Cerebellar cortex (tissue), 1 donor: Measurements from ENCODE around the gene RPS6KA5.

Source experiments
- DNase-seq: peaks from one replicate; pipeline ENCODE4 v3.0.0-alpha.2; 2015; ENCODE audit warnings: low spot score

Gene RPS6KA5

DNA sequence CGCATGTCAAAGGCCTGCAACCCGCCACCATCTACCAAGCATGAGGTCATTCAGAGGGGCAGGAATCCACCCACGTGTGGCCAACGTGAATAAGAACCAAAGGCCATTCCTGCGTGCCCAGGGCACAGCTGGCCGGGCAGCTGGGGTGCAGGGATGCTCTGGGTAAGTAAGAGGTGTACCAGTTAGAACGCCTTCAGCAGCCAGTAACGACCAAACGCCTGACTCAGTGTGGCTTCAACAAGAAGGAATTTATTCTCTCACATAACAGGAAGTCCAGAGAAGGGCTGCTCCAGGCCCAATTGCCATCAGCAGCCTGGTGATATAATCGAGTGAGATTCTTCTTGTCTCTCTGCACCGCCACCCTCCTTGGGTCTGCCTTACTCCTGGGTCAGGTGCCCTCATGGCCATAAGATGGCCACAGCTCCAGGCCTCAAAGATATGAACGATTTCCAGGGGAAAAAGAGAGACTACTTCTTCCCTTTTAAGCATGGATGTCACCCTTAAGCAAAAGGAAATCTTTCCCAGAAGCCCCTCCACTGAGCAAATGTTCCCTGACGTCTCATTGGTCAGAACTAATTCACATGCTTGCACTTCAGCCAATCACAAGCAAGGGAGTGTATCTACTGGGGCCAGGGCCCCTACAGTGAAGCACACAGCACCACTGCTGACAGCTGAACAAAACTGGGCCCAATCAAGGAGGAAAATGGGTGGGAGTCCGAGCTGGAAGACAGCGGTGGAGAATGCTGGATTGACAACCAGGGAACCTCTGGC, 251.5 kb downstream of the RPS6KA5 start:
- DNase-seq = no peak

DNA sequence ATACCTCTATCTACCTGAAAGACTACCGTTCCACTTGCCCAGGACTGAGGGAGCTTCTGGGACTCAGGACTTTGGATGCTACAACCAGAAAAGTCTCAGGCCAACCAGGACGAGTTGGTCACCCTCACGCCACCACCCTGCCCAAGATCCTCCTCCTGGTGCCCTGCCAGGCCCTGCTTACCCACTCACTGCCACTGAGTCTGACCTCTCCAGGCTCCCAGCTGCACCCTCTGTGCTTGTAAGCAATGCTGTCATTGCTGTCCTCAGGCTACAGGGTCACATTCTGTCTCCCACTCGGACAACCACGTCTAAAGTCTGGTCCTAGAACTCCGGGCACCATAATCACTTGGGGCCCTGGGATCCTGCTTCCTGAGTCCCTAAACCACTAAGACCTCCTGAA, 253.4 kb downstream of the RPS6KA5 start:
- DNase-seq = no peak

DNA sequence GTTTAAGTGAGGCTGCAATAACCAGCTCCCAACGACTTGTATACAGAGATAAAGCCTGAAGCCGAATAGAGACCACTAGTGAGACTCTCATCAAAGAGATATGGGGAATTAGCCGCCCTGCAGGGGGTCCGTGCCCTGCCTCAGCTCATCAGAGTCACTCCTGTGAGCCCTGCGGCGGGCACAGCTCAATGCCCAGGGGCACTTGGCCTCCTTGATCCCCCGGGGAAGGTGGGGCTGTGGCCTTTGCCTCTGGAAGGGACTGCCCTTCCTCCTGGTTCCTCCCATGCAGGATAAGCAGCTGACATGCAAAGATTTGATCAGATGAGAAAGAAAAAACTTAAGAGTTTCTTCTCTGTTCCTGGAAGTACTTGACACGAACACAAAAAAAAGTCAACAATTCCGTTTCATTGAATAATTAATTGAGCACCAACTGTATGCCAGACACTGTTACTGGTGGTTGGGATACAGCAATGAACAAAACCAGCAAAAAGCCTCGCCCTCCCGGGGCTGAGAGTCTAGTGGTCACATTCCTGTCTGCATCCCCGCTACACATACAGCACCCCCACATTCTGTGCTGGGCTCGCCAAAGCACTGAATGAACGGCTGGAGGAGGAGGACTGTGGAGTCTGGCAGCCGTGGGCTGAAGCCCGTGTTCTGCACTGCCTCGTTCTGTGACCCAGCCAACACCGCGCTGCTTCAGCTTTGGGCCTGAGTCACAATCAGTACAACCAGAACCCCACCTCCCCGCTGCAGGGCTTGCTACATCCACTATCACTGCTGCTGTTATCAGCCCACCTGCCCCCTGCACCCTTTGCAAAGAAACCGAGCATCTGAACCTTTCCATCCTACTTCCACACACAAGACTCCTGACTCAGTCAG, 254.5 kb downstream of the RPS6KA5 start:
- DNase-seq = peak; percentile 70

DNA sequence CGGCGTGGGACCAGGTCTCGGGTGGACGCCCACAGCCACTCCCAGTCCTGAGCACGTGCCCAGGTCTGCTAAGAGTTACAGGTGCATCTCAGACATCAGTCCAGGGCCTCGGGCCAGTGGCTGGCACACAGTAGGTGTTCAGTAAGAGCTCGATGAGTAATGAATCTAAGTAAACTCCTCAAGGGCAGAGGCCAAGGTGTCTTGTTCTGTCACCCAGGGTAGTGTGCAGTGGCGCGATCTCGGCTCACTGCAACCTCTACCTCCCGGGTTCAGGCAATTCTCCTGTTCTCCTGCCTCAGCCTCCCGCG, 255.4 kb downstream of the RPS6KA5 start:
- DNase-seq = no peak

DNA sequence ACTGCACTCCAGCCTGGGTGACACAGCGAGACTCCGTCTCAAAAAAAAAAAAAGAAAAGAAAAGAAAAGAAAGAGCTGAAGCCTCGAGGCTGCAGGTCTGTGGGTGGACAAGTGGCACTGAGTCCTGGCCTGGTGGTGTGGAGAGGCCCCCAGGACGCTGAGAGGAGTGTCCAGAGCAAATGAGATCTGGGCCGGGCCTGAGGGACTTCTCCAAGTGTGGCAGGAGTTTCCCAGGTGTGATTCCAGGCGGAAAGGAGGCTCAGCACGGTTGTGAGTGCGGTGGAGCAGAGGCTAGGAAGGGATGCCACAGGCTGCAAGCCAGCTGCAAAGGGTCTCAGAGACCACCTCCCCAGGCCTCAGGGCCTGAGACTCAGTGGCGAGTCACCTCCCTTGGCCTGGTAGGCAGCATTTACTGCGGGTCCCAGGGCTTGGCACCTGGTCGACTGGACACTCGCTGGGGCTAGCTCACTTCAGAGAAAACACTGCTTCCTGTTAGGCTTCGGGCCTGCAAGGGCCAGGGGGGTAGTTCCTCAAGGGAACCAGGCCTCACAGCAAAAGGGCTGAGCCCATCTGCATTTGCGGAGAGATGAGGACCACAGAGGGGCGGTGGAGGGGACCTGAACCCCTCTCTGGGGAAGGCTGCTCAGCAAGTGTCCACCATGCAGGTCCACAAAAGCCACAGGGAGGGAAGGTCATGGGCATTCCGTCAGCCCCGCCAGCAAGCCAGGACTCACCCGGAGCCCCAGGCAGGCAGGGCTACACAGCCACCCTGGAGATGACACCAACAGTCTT, 256.0 kb downstream of the RPS6KA5 start:
- no peak for DNase-seq

DNA sequence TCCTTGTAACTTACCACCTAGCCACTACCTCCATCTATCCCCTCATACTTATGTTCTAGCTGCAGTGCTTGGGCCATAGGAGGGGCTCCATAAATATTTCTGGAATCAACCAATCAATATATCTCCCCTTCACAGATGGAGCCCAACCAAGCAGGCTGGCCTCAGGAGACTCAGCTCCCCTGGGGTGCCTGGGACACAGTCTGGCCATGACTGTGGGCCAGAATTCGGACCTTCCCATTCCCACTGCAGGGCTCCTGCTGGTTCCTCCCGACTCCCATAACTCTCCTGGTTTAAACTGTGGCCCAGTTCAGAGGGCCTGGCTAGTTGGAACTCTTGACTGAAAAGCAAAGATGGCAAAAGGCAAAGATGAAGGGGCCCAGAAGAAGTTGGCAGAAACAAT, 257.2 kb downstream of the RPS6KA5 start:
- DNase-seq = no peak

DNA sequence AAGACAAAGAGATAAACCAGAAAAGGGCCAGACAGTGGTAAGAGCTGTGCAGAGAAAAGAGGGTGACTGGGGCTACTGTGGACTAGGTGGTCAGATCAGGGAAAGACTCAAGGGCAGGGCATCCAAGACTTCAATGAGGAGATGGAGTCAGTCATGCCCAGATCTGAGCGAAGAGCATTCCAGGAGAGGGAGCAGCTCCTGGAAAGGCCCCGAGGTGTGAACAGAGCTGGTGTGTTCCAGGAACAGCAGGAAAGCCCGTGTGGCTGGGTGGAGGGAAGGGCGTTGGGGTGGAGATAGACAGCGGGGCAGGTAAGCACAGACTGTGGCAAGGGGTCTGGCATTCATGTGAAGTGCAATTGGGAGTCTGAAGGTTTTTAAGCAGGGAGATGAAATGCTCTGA, 261.0 kb downstream of the RPS6KA5 start:
- DNase-seq = no peak

DNA sequence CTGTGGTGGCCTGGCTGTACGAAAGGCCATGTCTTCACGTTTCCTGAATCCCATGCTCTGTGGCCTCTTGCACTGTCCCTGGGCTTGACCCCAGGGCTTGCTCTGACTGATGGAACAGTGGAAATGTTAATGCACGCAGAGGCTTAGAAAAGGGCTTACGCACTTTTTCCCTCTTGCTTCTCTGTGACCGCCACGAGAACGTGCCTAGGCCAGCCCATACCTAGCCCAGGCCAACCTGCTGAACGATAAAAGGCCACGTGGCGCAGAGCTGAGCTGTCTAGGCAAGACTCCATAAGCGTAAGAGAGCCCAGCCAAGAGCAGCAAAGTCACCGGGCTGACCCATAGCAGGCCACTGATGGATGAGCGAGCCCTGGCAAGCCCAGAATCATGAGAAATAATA, 262.5 kb downstream of the RPS6KA5 start:
- DNase-seq = no peak
